DOHH2 (cell line): ENCODE results near the gene TANC1.

Experiments
- H3F3A ChIP-seq: fragments of 200-600 bp; sonication (generic), shearing (Covaris generic); 2 replicates; pipeline ENCODE4 v1.6.0; 2016; ENCODE audit warnings: antibody characterized with exemption, mild to moderate bottlenecking; ENCODE audit not compliant: control insufficient read depth, insufficient read depth
- H3K27ac ChIP-seq: fragments of 200-600 bp; sonication (generic); 2 replicates; pipeline ENCODE4 v1.5.1; 2014; ENCODE audit warnings: low read depth, mild to moderate bottlenecking, low read length, moderate library complexity
- H3K27me3 ChIP-seq: fragments of 200-600 bp; sonication (generic); 2 replicates; pipeline ENCODE4 v1.6.1; 2014; ENCODE audit warnings: mild to moderate bottlenecking, low read length, mixed read lengths; ENCODE audit not compliant: control insufficient read depth
- H3K36me3 ChIP-seq: fragments of 200-600 bp; sonication (generic); 2 replicates; pipeline ENCODE4 v1.6.1; 2014; ENCODE audit warnings: mild to moderate bottlenecking, low read length, moderate library complexity, mixed read lengths; ENCODE audit not compliant: control insufficient read depth
- H3K4me1 ChIP-seq: fragments of 200-600 bp; sonication (generic); 2 replicates; pipeline ENCODE4 v1.6.1; 2014; ENCODE audit warnings: mild to moderate bottlenecking, low read length, mixed read lengths; ENCODE audit not compliant: control insufficient read depth
- H3K4me2 ChIP-seq: fragments of 200-600 bp; sonication (generic); 2 replicates; pipeline ENCODE4 v1.6.0; 2014; ENCODE audit warnings: mild to moderate bottlenecking, low read length, moderate library complexity
- H3K4me3 ChIP-seq: fragments of 200-600 bp; sonication (generic); 2 replicates; pipeline ENCODE4 v1.5.1; 2014; ENCODE audit warnings: mild to moderate bottlenecking, low read length, mixed read lengths
- H3K79me2 ChIP-seq: fragments of 200-600 bp; sonication (generic); 2 replicates; pipeline ENCODE4 v1.6.1; 2014; ENCODE audit warnings: mild to moderate bottlenecking, low read length, mixed read lengths; ENCODE audit not compliant: control insufficient read depth
- H3K9me2 ChIP-seq: fragments of 200-600 bp; sonication (generic); replicated peaks from 2 replicates; pipeline ENCODE4 v1.6.1; 2014; ENCODE audit warnings: mild to moderate bottlenecking, low read length, mixed read lengths; ENCODE audit not compliant: control insufficient read depth
- H3K9me3 ChIP-seq: fragments of 200-600 bp; sonication (generic); 2 replicates; pipeline ENCODE4 v1.6.1; 2014; ENCODE audit warnings: antibody characterized with exemption, low read length, mixed read lengths; ENCODE audit not compliant: control insufficient read depth, insufficient read depth
- H4K20me1 ChIP-seq: fragments of 200-600 bp; sonication (generic); 2 replicates; pipeline ENCODE4 v1.6.0; 2014; ENCODE audit warnings: low read depth, mild to moderate bottlenecking, antibody characterized with exemption, low read length, moderate library complexity; ENCODE audit not compliant: control insufficient read depth, insufficient read depth
- CTCF ChIP-seq: fragments of 200-600 bp; sonication (generic); IDR thresholded peaks from one replicate; pipeline ENCODE4 v1.5.1; 2014; ENCODE audit warnings: antibody characterized with exemption, mild to moderate bottlenecking, low read depth, low read length; ENCODE audit not compliant: poor library complexity, severe bottlenecking
- EZH2phosphoT487 ChIP-seq: fragments of 200-600 bp; sonication (generic); IDR thresholded peaks from 2 replicates; pipeline ENCODE4 v1.6.1; 2017; ENCODE audit warnings: borderline replicate concordance, mild to moderate bottlenecking, antibody characterized with exemption, low read length, moderate library complexity, mixed read lengths

Gene TANC1

DNA sequence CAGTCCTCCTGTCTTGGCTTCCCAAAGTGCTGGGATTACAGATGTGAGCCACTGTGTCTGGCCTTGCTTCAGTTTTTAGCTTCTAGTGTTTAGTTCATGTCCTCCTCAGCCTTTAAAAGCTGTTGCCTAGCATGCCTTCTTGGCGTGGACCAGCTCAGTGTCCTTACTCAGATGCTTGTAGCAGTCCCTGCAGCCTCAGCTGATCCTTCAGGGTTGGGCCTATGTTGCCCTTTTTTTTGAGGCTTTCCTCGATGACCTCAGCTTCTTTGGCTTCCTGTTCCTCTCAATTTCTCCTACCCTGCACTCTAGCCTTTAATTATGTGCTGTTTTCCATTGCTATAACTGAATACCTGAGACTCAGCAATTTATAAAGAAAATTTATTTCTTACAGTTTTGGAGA, 57.7 kb downstream of the TANC1 start:
- H3K36me3 ChIP-seq: no peaks in the 10 kb centered on the region
- H3K27ac ChIP-seq: no peak overlapping the region
- no peak overlapping the region for H3K4me2 ChIP-seq
- no peaks in the 10 kb centered on the region for H3K27me3 ChIP-seq
- H3K9me3 ChIP-seq: no peaks in the 10 kb centered on the region
- no peak overlapping the region for H3K4me3 ChIP-seq
- no peaks in the 10 kb centered on the region for H3K9me2 ChIP-seq
- H3K79me2 ChIP-seq: no peaks in the 10 kb centered on the region
- H3K4me1 ChIP-seq: no peaks in the 10 kb centered on the region
- TF ChIP-seq CTCF (no peak), EZH2phosphoT487 (no peak)
- H3F3A ChIP-seq: no peaks in the 10 kb centered on the region
- H4K20me1 ChIP-seq: no peaks in the 10 kb centered on the region

DNA sequence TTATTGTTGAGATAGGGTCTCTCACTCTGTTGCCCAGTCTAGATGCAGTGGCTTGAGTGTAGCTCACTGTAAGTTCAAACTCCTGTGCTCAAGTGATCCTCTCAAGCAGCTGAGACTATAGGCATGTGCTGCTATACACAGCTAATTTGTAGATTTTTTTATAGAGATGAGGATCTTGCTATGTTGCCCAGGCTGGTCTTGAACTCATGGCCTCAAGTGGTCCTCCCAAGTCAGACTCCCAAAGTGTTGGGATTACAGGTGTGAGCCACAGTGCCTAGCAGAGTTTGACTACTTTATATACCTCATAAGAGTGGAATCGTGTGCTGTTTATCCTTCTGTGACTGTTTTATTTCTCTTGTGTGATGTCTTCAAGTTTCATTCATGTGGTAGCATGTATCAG, 60.3 kb downstream of the TANC1 start:
- Histone ChIP-seq H3F3A (no peaks in the 10 kb centered on the region), H3K4me3 (no peak overlapping the region), H3K79me2 (no peaks in the 10 kb centered on the region)

DNA sequence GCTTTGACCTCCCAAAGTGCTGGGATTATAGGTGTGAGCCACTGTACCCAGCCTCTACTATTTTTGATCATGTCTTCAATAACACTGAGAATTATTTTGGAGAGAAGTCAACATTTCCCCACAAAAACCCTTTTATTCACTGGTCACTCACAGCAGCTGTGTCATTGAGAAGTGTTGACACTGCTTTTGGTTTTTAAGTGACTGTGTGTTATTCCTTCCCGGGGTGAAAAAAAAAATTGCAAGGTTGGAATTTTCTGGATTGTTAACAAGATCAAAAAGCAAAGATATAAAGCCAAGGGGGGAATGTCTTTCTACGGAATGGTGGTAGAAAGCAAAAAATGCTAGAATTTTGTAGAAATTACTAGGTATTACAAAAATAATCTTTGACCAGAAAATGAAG, 61.5 kb downstream of the TANC1 start:
- Histone ChIP-seq H3K4me2 (no peak overlapping the region), H3K9me2 (no peaks in the 10 kb centered on the region), H3K27me3 (no peaks in the 10 kb centered on the region; the same call in 1 of the 2 replicates), H3K4me1 (no peaks in the 10 kb centered on the region), H3K4me3 (no peak overlapping the region), H4K20me1 (no peaks in the 10 kb centered on the region), H3K9me3 (no peaks in the 10 kb centered on the region), H3K36me3 (no peaks in the 10 kb centered on the region), H3K27ac (no peak overlapping the region), H3K79me2 (no peaks in the 10 kb centered on the region), H3F3A (no peaks in the 10 kb centered on the region)
- TF ChIP-seq EZH2phosphoT487: no peak
- TF ChIP-seq CTCF: no peak

More for the DNA sequence above, 60.3 kb downstream of the TANC1 start:
- H3K27ac ChIP-seq: no peak overlapping the region
- H3K4me1 ChIP-seq: no peaks in the 10 kb centered on the region
- no peak overlapping the region for H3K4me2 ChIP-seq
- no peaks in the 10 kb centered on the region for H3K9me2 ChIP-seq
- H3K36me3 ChIP-seq: no peaks in the 10 kb centered on the region
- H3K9me3 ChIP-seq: no peaks in the 10 kb centered on the region
- no peaks in the 10 kb centered on the region for H4K20me1 ChIP-seq
- H3K27me3 ChIP-seq: no peaks in the 10 kb centered on the region
- TF ChIP-seq CTCF: no peak
- TF ChIP-seq EZH2phosphoT487: no peak
